HG03045 (cell line): ENCODE results near the gene CDH4.

Experiments
- ATAC-seq: cut with Tn5 transposase; IDR thresholded peaks from one replicate; pipeline ENCODE4 v1.9.1; 2021; ENCODE audit warnings: mild to moderate bottlenecking, moderate library complexity; ENCODE audit not compliant: unreplicated experiment

The CDH4 gene

DNA sequence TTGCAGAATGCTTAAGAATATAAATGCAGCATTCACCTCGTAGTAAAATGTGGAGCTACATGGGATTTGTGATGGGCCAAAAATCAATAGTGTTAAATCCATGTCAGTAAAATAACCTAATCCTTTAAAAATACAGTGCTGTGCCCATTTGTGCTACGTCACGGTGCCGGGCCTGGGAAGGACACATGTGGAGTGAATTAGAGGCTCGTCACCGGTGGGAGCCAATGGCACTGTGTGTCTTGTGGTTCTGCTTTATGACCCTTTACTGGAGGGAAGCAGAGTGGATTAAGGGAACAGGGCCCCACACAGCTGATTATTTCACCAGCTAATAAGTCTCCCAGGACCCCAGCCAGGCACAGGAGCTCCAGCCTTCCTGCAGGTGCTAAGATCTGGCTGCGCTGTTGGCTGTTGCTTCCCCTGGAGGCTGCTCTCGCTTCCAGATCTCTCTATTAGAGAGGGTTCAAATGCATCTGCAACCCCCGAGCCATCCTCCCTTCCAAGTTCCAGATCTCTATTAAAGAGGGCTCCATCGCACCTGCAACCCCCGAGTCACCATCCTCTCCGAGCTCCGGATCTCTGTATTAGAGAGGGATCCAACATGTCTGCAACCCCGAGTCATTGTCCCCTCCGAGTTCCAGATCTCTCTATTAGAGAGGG is 405.8 kb downstream of the CDH4 start:
- ATAC-seq: no peak

DNA sequence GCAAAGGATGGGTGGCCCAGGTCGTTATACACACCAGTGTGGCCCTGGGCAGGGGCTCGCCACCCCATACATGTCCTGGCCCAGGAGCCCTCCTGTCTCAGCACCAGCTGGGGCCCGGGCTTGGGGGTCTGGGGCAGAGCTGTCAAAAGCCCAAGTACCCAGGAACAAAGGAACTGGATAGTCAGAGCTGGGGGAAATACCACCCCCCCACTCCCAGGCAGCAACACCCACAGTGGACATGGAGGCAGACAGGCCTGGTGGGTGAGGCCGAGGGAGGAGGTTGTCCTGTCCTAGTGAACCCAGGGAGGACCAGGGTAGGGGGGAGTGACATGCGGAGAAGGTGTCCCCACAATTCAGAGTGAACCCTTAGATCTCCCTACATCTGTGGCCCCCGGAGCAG is 406.5 kb downstream of the CDH4 start:
- ATAC-seq: no peak

DNA sequence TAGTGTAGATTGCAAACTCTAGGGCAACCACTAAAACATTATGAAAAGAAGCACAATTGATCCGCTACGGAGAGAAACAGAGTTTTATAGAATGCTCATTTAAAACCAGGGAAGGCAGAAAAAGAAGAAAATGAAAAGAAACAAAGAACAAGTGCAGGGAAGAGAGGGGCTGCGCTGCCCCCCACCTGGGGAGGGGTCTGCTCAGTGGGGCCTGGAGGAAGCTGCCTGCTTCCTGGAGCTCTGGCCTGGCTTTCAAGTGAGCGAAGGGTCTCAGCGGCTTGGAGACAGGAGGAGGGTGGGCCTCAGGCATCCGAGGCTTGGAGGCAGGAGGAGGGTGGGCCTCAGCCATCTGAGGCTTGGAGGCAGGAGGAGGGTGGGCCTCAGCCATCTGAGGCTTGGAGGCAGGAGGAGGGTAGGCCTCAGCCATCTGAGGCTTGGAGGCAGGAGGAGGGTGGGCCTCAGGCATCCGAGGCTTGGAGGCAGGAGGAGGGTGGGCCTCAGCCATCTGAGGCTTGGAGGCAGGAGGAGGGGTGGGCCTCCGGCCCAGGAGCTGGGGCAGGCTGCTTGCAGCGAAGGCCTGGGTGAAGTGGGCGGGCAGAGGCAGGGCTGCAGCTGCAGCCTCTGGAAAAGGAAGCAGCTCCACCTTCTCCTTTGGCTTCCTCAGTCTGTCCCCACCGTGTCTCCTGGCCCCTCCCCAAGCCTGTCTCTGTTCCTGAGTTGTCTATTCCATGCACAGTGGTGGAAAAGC is 407.4 kb downstream of the CDH4 start:
- ATAC-seq: no peak

- no peak for ATAC-seq
Measured at GRCh38 chr20:61659994-61660346, 407.9 kb downstream of the CDH4 start.

GRCh38 chr20:61660559-61660958 is 408.5 kb downstream of the CDH4 start:
- no peak for ATAC-seq

GRCh38 chr20:61661025-61661424 is 409.0 kb downstream of the CDH4 start:
- ATAC-seq: no peak

GRCh38 chr20:61661583-61661982 is 409.5 kb downstream of the CDH4 start:
- ATAC-seq: no peak

DNA sequence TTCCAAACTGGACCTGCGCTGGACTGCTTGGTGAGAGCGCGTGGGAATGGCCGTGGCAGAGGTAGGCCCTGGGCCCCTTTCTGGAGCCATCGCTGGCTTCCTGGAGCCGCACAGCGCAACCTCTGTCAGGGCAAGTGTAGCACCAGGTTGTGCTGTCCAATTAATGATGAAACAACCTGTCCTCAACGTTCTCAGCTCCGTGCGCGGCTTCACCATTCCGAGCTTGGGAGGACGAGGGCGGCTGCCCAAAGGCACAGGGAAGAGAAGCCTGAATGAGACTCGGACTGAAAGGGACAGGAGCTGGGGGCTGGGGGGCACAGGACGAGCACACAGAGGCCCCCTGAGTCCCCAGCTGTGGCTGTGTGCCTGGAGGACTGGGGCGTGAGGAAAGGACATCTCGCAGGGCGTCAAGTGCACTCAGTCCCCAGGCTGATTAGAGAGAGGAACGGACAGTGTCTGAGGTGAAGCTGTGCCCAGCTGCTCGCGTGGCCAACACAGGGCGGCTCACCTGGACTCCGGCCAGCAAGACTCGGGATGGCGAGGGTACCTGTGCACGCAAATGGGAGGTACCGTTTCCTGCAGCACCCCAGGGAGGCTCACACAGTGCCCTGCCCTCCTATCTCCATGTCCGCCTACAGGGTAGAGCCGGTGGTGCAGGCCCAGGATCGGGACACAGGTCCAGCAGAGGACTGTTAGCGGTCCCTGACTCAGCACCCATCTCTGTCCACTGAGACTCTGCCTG is 410.3 kb downstream of the CDH4 start:
- no peak for ATAC-seq

GRCh38 chr20:61662968-61663331 is 410.9 kb downstream of the CDH4 start:
- no peak for ATAC-seq

GRCh38 chr20:61663521-61664425 is 411.7 kb downstream of the CDH4 start:
- ATAC-seq: no peak

GRCh38 chr20:61664556-61665320 is 412.7 kb downstream of the CDH4 start:
- ATAC-seq: no peak

DNA sequence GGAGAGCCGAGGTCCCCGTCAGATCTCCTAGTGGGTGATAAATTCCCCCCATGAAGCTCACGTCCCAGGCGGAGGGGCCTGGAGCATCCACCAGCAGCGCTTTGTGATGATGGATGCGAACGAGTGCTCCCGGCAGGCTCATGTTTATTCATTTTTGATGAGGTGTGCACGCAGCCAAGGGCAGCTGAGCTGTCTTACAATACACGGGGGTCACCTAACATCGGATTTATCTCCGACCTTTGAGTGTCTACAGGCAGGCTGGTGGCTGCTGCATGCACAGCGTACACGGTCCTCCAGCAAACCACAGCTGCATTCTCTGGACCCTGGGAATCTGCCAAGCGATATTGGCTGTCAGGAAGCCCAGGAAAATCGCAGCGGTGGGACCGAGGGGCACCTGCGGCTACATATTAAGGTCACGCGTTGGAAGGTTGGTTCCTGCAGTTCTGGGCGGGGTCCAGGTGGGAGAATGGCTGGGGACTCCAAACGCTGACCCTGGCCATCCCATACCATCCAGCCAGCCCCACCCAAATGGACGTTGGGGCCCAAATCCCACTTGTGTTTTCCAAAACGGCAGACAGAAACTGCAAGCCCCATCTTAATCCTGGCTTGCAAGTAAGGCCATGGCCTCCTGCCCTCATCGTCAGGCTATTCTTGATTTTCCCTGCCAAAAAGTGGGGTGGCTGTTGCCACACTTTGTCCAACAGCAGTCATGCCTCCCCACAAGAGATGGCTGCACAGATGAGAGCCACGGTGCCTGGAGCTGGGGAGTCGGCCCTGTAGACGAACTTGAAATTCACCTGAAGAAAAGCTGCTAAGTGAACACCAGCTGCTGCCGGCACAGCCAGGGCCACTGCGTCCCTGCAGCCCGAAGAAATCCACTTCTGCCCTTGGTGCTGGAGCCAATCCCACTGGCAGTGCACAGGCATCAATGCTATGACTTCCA is 413.7 kb downstream of the CDH4 start:
- no peak for ATAC-seq

- no peak for ATAC-seq
Measured at GRCh38 chr20:61666471-61666832, 414.4 kb downstream of the CDH4 start.

GRCh38 chr20:61667056-61667792 is 415.2 kb downstream of the CDH4 start:
- ATAC-seq: no peak

DNA sequence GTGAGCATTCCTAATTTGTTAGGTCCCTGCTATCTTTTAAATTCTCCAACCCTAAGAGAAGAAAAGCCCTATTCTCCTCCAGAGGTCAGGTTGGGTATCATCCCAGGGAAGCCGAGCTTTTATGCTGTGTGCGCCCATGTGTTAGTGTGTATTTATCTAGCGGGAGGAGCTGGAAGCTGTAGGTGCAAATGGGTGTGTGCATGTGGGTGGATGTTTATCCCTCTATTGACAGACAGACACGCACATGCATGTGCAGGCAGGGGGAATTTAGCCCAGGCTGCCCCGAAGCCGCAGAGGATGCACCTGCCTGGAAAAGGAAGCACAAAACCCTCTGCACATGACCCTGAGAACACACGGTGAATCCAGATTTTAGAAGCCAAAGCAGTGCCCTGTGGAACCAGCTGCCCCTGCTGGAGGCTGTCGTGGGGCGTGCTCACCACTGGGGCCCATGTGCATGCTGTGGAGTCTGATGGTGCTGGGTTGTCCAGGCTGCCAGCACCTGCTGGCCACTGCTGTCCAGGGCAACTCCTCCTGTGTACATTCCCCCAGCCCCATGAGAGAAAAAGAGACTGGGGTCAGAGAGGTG is 416.1 kb downstream of the CDH4 start:
- no peak for ATAC-seq

GRCh38 chr20:61668771-61669503 is 416.9 kb downstream of the CDH4 start:
- ATAC-seq: no peak

DNA sequence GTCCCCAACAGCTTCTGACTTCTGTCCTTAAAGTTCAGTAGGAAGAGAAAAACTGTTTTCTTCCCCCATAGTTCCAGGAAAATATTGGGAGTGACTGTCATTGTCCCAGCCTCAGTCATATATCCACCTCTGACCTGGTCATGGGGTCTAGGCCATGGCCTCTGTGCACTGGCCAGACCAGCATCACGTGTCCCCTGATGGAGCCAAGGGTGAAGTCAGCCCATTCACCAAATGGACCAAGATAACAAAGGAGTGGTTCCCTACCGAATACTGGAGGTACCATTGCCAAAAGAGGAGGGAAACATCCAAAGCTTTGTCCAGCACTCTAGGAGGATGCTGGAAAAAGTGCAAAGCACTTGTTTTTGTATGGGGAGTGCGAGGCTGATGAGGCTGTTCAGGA is 418.2 kb downstream of the CDH4 start:
- ATAC-seq: no peak

DNA sequence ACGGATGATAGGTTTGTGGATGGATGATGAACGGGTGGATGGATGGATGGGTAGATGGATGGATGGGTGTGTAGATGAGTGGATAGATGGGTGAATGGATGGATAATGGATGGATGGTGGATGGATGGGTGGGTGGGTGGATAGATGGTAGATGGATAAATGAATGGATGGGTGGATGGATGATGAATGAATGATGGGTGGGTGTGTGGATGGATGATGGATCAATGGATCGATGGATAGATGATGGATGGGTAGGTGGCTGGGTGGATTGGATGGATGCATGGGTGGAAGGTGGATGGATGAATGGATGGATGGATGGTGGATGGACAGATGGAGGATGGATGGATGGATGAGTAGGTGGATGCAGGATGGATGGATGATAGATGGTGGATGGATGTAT is 419.5 kb downstream of the CDH4 start:
- no peak for ATAC-seq
